ENCODE measurements around the gene DENND1A.
"Not testable (repeated sequence)": the region's sequence is repeated elsewhere in the genome, so short reads cannot be mapped to it uniquely, and the experiment has no call there.

Gene DENND1A

GRCh38 chr9:123923377-123923776, 6.5 kb downstream of the DENND1A start:
- no peak for DNase-seq (ENCODE audit: low read depth in 2 of 2)

GRCh38 chr9:123922911-123923310, 7.0 kb downstream of the DENND1A start:
- no peak for DNase-seq (ENCODE audit: low read depth in 2 of 2)

- no peak for DNase-seq (ENCODE audit: low read depth in 2 of 2)
Observed at GRCh38 chr9:123922431-123922830, 7.5 kb downstream of the DENND1A start.

- DNase-seq (ENCODE audit: low read depth in 2 of 2) = no peak
Observed at GRCh38 chr9:123914517-123915196, 15.3 kb downstream of the DENND1A start.

- no peak for DNase-seq (ENCODE audit: low read depth in 2 of 2)
Observed at GRCh38 chr9:123912167-123912897, 17.6 kb downstream of the DENND1A start.

GRCh38 chr9:123911024-123911423, 18.9 kb downstream of the DENND1A start:
- DNase-seq (ENCODE audit: low read depth in 2 of 2) = no peak

GRCh38 chr9:123909192-123909591, 20.7 kb downstream of the DENND1A start:
- DNase-seq (ENCODE audit: low read depth in 2 of 2) = not testable (repeated sequence)

GRCh38 chr9:123903550-123903949, 26.4 kb downstream of the DENND1A start:
- not testable (repeated sequence) for DNase-seq (ENCODE audit: low read depth in 2 of 2)

- no peak for DNase-seq (ENCODE audit: low read depth in 2 of 2)
Observed at GRCh38 chr9:123894822-123895221, 35.1 kb downstream of the DENND1A start.

GRCh38 chr9:123893831-123894460, 36.0 kb downstream of the DENND1A start:
- no peak for DNase-seq (ENCODE audit: low read depth in 2 of 2)

GRCh38 chr9:123893115-123893514, 36.8 kb downstream of the DENND1A start:
- DNase-seq (ENCODE audit: low read depth in 2 of 2) = no peak

GRCh38 chr9:123887837-123888236, 42.1 kb downstream of the DENND1A start:
- no peak for DNase-seq (ENCODE audit: low read depth in 2 of 2)

- not testable (repeated sequence) for DNase-seq (ENCODE audit: low read depth in 2 of 2)
Observed at GRCh38 chr9:123885834-123886233, 44.1 kb downstream of the DENND1A start.

- DNase-seq (ENCODE audit: low read depth in 2 of 2) = no peak
Observed at GRCh38 chr9:123883634-123884033, 46.3 kb downstream of the DENND1A start.

GRCh38 chr9:123881604-123882003, 48.3 kb downstream of the DENND1A start:
- DNase-seq (ENCODE audit: low read depth in 2 of 2) = no peak

- no peak for DNase-seq (ENCODE audit: low read depth in 2 of 2)
Observed at GRCh38 chr9:123880420-123880819, 49.5 kb downstream of the DENND1A start.

- DNase-seq (ENCODE audit: low read depth in 2 of 2) = no peak
Observed at GRCh38 chr9:123876750-123877149, 53.2 kb downstream of the DENND1A start.

GRCh38 chr9:123872710-123873109, 57.2 kb downstream of the DENND1A start:
- DNase-seq (ENCODE audit: low read depth in 2 of 2) = no peak

GRCh38 chr9:123871781-123872180, 58.1 kb downstream of the DENND1A start:
- no peak for DNase-seq (ENCODE audit: low read depth in 2 of 2)

GRCh38 chr9:123868002-123868401, 61.9 kb downstream of the DENND1A start:
- DNase-seq (ENCODE audit: low read depth in 2 of 2) = no peak

- no peak for DNase-seq (ENCODE audit: low read depth in 2 of 2)
Observed at GRCh38 chr9:123867034-123867433, 62.9 kb downstream of the DENND1A start.

- no peak for DNase-seq (ENCODE audit: low read depth in 2 of 2)
Observed at GRCh38 chr9:123866497-123866896, 63.4 kb downstream of the DENND1A start.

All from stimulated activated CD4-positive, alpha-beta T cell treated with anti-CD3 and anti-CD28 coated beads, Interleukin-15, amount 100 ng/mL, for 48 hours (primary cell).